Measurements from ENCODE around the gene KCNH1.
"Not testable (repeated sequence)": the region's sequence is repeated elsewhere in the genome, so short reads cannot be mapped to it uniquely, and the experiment has no call there.

Gene KCNH1

DNA sequence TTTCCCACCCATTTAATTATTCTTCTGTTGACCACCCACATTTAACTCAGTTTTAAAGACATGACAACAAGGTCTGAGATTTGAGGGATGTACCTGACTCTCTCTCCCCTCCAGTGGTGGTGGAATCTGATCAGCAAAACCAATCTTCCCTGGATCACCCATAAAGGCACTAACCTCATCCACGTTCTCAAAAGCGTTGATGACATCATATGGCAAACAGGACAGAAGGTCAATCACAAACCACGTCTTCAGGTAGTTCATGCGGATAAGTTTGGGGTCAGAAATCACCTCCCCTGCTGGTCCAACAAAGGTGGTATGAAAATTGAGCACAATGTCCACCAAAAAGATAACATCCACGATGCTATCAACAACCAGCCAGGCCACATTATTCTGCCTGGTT, 115.3 kb downstream of the KCNH1 start:
- no peak overlapping the region for H3K4me3 ChIP-seq (replicated peaks; ENCODE audit: low read depth, low read length)
- TF ChIP-seq, protein P1, sequence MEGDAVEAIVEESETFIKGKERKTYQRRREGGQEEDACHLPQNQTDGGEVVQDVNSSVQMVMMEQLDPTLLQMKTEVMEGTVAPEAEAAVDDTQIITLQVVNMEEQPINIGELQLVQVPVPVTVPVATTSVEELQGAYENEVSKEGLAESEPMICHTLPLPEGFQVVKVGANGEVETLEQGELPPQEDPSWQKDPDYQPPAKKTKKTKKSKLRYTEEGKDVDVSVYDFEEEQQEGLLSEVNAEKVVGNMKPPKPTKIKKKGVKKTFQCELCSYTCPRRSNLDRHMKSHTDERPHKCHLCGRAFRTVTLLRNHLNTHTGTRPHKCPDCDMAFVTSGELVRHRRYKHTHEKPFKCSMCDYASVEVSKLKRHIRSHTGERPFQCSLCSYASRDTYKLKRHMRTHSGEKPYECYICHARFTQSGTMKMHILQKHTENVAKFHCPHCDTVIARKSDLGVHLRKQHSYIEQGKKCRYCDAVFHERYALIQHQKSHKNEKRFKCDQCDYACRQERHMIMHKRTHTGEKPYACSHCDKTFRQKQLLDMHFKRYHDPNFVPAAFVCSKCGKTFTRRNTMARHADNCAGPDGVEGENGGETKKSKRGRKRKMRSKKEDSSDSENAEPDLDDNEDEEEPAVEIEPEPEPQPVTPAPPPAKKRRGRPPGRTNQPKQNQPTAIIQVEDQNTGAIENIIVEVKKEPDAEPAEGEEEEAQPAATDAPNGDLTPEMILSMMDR (IDR thresholded peaks at IDR 0.05; ENCODE audit: insufficient read depth, low read length, poor library complexity, severe bottlenecking) = no peak
- H3K27me3 ChIP-seq (replicated peaks; ENCODE audit: control insufficient read depth, insufficient read depth, low read length) = no peaks in the 10 kb centered on the region
- H3K36me3 ChIP-seq (ENCODE audit: control insufficient read depth, insufficient read depth, low read length) = no peaks in the 10 kb centered on the region
- no peak for DNase-seq (ENCODE audit: extremely low read depth, insufficient read length)

DNA sequence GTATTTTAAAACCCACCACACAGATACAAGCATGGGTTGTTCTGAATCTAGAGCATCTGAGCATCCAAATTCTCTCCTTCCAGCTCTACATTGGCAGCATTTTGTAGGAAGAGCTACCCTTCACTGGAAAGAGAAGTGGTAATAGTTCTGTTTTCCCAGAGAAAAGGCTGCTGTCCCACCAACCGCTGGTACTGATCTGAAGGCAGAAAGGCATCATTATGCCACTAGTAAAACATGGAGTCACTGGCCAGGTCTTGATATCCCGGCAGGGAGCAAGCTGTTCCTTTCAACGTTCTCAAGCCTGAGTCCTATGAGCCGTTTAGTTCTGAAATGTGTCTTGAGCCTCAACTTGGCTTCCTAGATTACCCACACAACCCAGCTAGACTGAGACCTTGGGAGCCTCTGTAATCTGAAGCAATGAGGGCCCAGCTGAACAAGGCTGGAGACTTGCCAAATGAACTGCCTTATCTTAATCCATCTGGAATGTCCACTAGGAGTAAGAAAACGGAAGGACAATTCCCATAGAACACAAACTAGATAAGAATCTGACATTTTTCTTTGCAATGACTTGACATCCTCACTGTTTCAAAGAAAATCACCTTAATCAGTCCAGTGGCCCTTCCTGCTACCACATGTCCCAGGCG, 116.8 kb downstream of the KCNH1 start:
- DNase-seq (ENCODE audit: extremely low read depth, insufficient read length) = no peak
- TF ChIP-seq, protein P1 (IDR thresholded peaks at IDR 0.05; ENCODE audit: insufficient read depth, low read length, poor library complexity, severe bottlenecking) = no peak
- Histone ChIP-seq H3K4me3 (replicated peaks; ENCODE audit: low read depth, low read length) (no peak overlapping the region), H3K36me3 (ENCODE audit: control insufficient read depth, insufficient read depth, low read length) (no peaks in the 10 kb centered on the region), H3K27me3 (replicated peaks; ENCODE audit: control insufficient read depth, insufficient read depth, low read length) (no peaks in the 10 kb centered on the region)

DNA sequence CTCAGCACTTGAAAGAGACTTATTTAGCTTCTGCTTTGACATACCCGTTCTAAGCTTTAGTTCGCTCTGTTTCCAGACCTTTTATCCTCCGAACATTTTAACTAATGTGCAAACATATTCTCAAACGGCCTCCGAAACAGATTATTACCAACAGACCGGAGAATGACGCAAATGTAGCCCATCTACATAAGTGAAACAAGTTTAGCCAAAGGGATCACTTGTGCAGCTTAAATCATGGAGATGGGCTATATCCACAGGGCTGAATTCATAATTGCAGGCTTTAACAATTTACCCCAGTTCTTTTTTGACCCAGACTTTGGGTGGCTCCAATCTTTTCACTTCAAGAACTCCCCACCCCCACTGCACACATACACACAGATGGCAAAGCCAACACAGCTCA, 119.7 kb downstream of the KCNH1 start:
- no peak overlapping the region for H3K4me3 ChIP-seq (replicated peaks; ENCODE audit: low read depth, low read length)
- no peaks in the 10 kb centered on the region for H3K27me3 ChIP-seq (replicated peaks; ENCODE audit: control insufficient read depth, insufficient read depth, low read length)
- H3K36me3 ChIP-seq (ENCODE audit: control insufficient read depth, insufficient read depth, low read length) = no peaks in the 10 kb centered on the region
- DNase-seq (ENCODE audit: extremely low read depth, insufficient read length) = no peak
- TF ChIP-seq, protein P1 (IDR thresholded peaks at IDR 0.05; ENCODE audit: insufficient read depth, low read length, poor library complexity, severe bottlenecking) = no peak

DNA sequence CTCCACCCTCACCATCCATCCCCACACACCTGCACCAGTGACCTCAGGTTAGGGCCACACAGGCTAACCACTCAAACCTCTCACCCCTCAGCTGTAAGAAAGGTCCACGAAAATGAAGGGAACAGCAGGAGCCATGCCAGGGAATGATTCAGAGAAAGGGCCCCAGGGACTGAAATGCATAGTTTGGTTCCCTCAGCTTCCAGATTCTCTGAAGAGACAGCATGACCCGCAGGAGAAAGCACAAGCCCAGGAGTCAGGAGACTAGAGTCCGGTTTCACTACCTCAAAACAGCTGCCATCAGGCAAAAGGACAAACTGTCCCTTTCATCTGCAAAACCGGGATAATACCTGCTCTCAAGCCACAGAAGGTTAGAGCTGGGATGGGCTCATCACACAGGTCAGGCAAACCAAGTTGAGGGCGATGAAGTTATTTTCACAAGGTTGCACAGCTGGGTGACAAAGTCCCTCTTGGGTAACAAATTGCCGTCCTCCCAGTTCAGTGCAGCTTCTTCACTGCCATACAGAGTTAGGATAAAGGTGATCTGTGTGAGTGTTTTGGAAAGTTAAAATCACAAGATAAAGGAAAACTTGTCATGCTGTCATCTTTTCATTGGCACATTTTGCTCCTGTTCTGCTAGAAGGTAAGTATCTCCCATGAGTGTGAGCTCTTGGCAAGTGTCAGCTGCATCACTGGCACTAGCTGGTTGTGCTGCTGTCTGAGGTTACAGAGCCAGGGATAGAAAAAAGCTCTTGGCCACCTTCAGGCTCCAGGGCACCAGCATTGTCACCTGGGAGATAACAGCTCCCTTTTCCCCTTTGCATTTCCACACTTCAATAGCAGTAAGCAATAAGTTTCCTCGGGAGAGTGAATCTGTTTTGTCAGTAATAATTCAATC, 120.4 kb downstream of the KCNH1 start:
- no peaks in the 10 kb centered on the region for H3K27me3 ChIP-seq (replicated peaks; ENCODE audit: control insufficient read depth, insufficient read depth, low read length)
- no peaks in the 10 kb centered on the region for H3K36me3 ChIP-seq (ENCODE audit: control insufficient read depth, insufficient read depth, low read length)
- H3K4me3 ChIP-seq (replicated peaks; ENCODE audit: low read depth, low read length) = no peak overlapping the region
- TF ChIP-seq, protein P1 (IDR thresholded peaks at IDR 0.05; ENCODE audit: insufficient read depth, low read length, poor library complexity, severe bottlenecking) = no peak
- DNase-seq (ENCODE audit: extremely low read depth, insufficient read length) = no peak

DNA sequence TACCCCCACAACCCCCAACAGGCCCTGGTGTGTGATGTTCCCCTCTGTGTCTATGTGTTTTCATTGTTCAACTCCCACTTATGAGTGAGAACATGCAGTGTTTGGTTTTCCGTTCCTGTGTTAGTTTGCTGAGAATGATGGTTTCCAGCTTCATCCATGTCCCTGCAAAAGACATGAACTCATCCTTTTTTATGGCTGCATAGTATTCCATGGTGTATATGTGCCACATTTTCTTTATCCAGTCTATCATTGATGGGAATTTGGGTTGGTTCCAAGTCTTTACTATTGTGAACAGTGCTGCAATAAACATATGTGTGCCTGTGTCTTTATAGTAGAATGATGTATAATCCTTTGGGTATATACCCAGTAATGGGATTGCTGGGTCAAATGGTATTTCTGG, 122.8 kb downstream of the KCNH1 start:
- H3K4me3 ChIP-seq (replicated peaks; ENCODE audit: low read depth, low read length); DNase-seq (ENCODE audit: extremely low read depth, insufficient read length); H3K27me3 ChIP-seq (replicated peaks; ENCODE audit: control insufficient read depth, insufficient read depth, low read length); H3K36me3 ChIP-seq (ENCODE audit: control insufficient read depth, insufficient read depth, low read length): not testable (repeated sequence)

DNA sequence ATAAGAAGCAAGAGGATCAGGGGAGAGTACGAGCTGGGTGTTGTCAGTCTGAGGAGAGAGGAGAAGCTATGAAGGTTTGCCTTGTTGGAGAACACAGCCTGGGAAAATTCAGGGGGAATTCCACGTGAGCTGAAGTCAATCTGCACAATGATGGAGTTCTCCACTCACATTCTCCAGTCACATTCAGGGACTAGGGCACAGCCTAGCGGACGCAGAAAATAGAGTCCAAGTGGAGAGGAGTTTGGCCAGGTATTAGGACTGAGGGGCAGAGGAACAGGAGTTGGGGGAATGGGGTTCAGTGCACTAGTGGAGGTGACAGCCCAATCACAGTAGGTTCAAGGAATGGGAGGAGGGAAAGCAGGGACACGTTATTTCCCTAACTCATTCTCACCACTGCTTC, 124.0 kb downstream of the KCNH1 start:
- no peaks in the 10 kb centered on the region for H3K27me3 ChIP-seq (replicated peaks; ENCODE audit: control insufficient read depth, insufficient read depth, low read length)
- no peaks in the 10 kb centered on the region for H3K36me3 ChIP-seq (ENCODE audit: control insufficient read depth, insufficient read depth, low read length)
- TF ChIP-seq, protein P1 (IDR thresholded peaks at IDR 0.05; ENCODE audit: insufficient read depth, low read length, poor library complexity, severe bottlenecking) = no peak
- DNase-seq (ENCODE audit: extremely low read depth, insufficient read length) = no peak
- no peak overlapping the region for H3K4me3 ChIP-seq (replicated peaks; ENCODE audit: low read depth, low read length)
